Neural cell (in vitro differentiated cells): ENCODE measurements around the gene CACNA1C. TPM values are rescaled to one million over a fixed set of nuclear protein-coding genes. Genes with fewer than 3 reads are reported as not detected.

Experiments
- H2AFZ ChIP-seq: fragments of 200-600, 300-800 bp; sonication (generic), shearing (Covaris generic); 2 replicates; pipeline ENCODE4 v1.6.0; 2014; ENCODE audit warnings: low read depth, mild to moderate bottlenecking, antibody characterized with exemption, low read length, moderate library complexity
- H3F3A ChIP-seq: fragments of 200-600 bp; shearing (Covaris generic); 2 replicates; pipeline ENCODE4 v1.6.1; 2016; ENCODE audit warnings: mild to moderate bottlenecking, moderate library complexity, mixed read lengths, antibody characterized with exemption, low read length; ENCODE audit not compliant: insufficient read depth, poor library complexity, severe bottlenecking
- H3K27ac ChIP-seq: fragments of 200-600, 300-800 bp; sonication (generic), shearing (Covaris generic); 2 replicates; pipeline ENCODE4 v1.5.1; 2014; ENCODE audit warnings: mild to moderate bottlenecking, low read length, moderate library complexity
- H3K27me3 ChIP-seq: fragments of 300-800, 200-600 bp; sonication (generic), shearing (Covaris generic); 2 replicates; pipeline ENCODE4 v1.6.0; 2014; ENCODE audit warnings: mild to moderate bottlenecking, low read depth, low read length, moderate library complexity; ENCODE audit not compliant: insufficient read depth
- H3K36me3 ChIP-seq: fragments of 300-800, 200-600 bp; sonication (generic), shearing (Covaris generic); 2 replicates; pipeline ENCODE4 v1.5.1; 2014; ENCODE audit warnings: mild to moderate bottlenecking, antibody characterized with exemption, low read length, moderate library complexity; ENCODE audit not compliant: insufficient read depth
- H3K4me2 ChIP-seq: fragments of 300-800, 200-600 bp; sonication (generic), shearing (Covaris generic); 2 replicates; pipeline ENCODE4 v1.6.0; 2014; ENCODE audit warnings: mild to moderate bottlenecking, low read length
- H3K4me3 ChIP-seq: fragments of 300-800, 200-600 bp; sonication (generic), shearing (Covaris generic); 2 replicates; pipeline ENCODE4 v1.5.1; 2014; ENCODE audit warnings: mild to moderate bottlenecking, low read length, moderate library complexity
- H3K79me2 ChIP-seq: fragments of 200-600 bp; shearing (Covaris generic); replicated peaks from 2 replicates; pipeline ENCODE4 v1.6.0; 2014; ENCODE audit warnings: mild to moderate bottlenecking, low read length, moderate library complexity; ENCODE audit not compliant: insufficient read depth
- H3K9ac ChIP-seq: fragments of 300-800, 200-600 bp; sonication (generic), shearing (Covaris generic); 2 replicates; pipeline ENCODE4 v1.6.1; 2016; ENCODE audit warnings: mild to moderate bottlenecking, low read length, mixed read lengths
- H3K9me2 ChIP-seq: fragments of 200-600 bp; shearing (Covaris generic); 2 replicates; pipeline ENCODE4 v1.6.1; 2016; ENCODE audit warnings: mild to moderate bottlenecking, low read length, mixed read lengths; ENCODE audit not compliant: insufficient read depth
- H3K9me3 ChIP-seq: fragments of 200-600, 300-800 bp; sonication (generic), shearing (Covaris generic); 2 replicates; pipeline ENCODE4 v1.6.1; 2016; ENCODE audit warnings: mild to moderate bottlenecking, mixed run types, low read length, moderate library complexity, mixed read lengths
- H4K20me1 ChIP-seq: fragments of 200-600 bp; shearing (Covaris generic); 2 replicates; pipeline ENCODE4 v1.6.1; 2016; ENCODE audit warnings: mild to moderate bottlenecking, mixed run types; ENCODE audit not compliant: insufficient read depth
- CTCF ChIP-seq: fragments of 450-650 bp; IDR thresholded peaks from 2 replicates; pipeline ENCODE4 v1.5.1; 2014; ENCODE audit warnings: antibody characterized with exemption, mild to moderate bottlenecking, moderate library complexity; ENCODE audit not compliant: poor library complexity, severe bottlenecking
- EP300 ChIP-seq: fragments of 450-650 bp; conservative IDR thresholded peaks from 2 replicates; pipeline ENCODE4 v1.6.1; 2014; ENCODE audit warnings: antibody characterized with exemption, mild to moderate bottlenecking, moderate library complexity; ENCODE audit not compliant: poor library complexity, severe bottlenecking
- EZH2 ChIP-seq: fragments of 200-600, 300-800 bp; shearing (Covaris generic), sonication (generic); IDR thresholded peaks from 2 replicates; pipeline ENCODE4 v1.6.1; 2014; ENCODE audit warnings: antibody characterized with exemption, low read length, borderline replicate concordance, mild to moderate bottlenecking; ENCODE audit not compliant: insufficient read depth, poor library complexity, severe bottlenecking
- MXI1 ChIP-seq: fragments of 450-650 bp; conservative IDR thresholded peaks from 2 replicates; pipeline ENCODE4 v1.6.1; 2014; ENCODE audit warnings: antibody characterized with exemption, mild to moderate bottlenecking; ENCODE audit not compliant: poor library complexity, severe bottlenecking
- POLR2AphosphoS5 ChIP-seq: IDR thresholded peaks from 2 replicates; pipeline ENCODE4 v1.6.1; 2012
- RAD21 ChIP-seq: fragments of 450-650 bp; conservative IDR thresholded peaks from 2 replicates; pipeline ENCODE4 v1.6.1; 2014; ENCODE audit warnings: antibody characterized with exemption, mild to moderate bottlenecking, moderate library complexity
- REST ChIP-seq: IDR thresholded peaks from 2 replicates; pipeline ENCODE4 v1.6.1; 2012; ENCODE audit warnings: borderline replicate concordance
- SMC3 ChIP-seq: fragments of 450-650 bp; conservative IDR thresholded peaks from 2 replicates; pipeline ENCODE4 v1.6.1; 2014; ENCODE audit warnings: antibody characterized with exemption, mild to moderate bottlenecking, moderate library complexity; ENCODE audit not compliant: poor library complexity
- TAF1 ChIP-seq: IDR thresholded peaks from 2 replicates; pipeline ENCODE4 v1.6.1; 2012; ENCODE audit warnings: low read depth
- polyA plus RNA-seq: library from polyadenylated mRNA; depleted of rRNA; stranded (reverse); fragments of >200 nt; gene quantifications from 2 replicates; pipeline ENCODE4 v1.2.3, GENCODE V29; 2014

The CACNA1C gene
- polyA plus RNA-seq, 1 donor from 2014 or later, result 9.7 TPM

- Histone ChIP-seq H3K9me2 (no peaks in the 10 kb centered on the region), H3K9ac (no peak overlapping the region), H3F3A (no peaks in the 10 kb centered on the region), H3K36me3 (no peaks in the 10 kb centered on the region), H3K27ac (no peak overlapping the region), H3K27me3 (no peaks in the 10 kb centered on the region), H3K9me3 (no peaks in the 10 kb centered on the region), H4K20me1 (no peaks in the 10 kb centered on the region), H2AFZ (no peak overlapping the region), H3K4me3 (no peak overlapping the region), H3K4me2 (no peak overlapping the region), H3K79me2 (no peaks in the 10 kb centered on the region)
- TF ChIP-seq MXI1 (no peak), POLR2AphosphoS5 (no peak)
Measured at GRCh38 chr12:2551412-2551900, 498.7 kb downstream of the CACNA1C start.

GRCh38 chr12:2552000-2552756 is 499.4 kb downstream of the CACNA1C start:
- TF ChIP-seq MXI1 (no peak), POLR2AphosphoS5 (no peak), TAF1 (no peak), CTCF (no peak), SMC3 (no peak), EP300 (no peak), REST (no peak), EZH2 (no peak), RAD21 (no peak)
- Histone ChIP-seq H3K4me2 (no peak overlapping the region), H2AFZ (no peak overlapping the region), H3K79me2 (no peaks in the 10 kb centered on the region), H3K27me3 (no peaks in the 10 kb centered on the region), H3K9ac (no peak overlapping the region), H3K36me3 (no peaks in the 10 kb centered on the region), H3K27ac (no peak overlapping the region), H3K9me3 (no peaks in the 10 kb centered on the region), H3K4me3 (no peak overlapping the region), H3F3A (no peaks in the 10 kb centered on the region), H4K20me1 (no peaks in the 10 kb centered on the region), H3K9me2 (no peaks in the 10 kb centered on the region)
